MM.1S (cell line): ENCODE data around the gene BEST4.

ENCODE experiments used
- CTCF ChIP-seq: fragments of 300-600 bp; sonication (generic); IDR thresholded peaks from 2 replicates; pipeline ENCODE4 v1.5.1; 2016; ENCODE audit warnings: antibody characterized with exemption, low read length, mixed read lengths
- EZH2 ChIP-seq: fragments of 300-600 bp; sonication (generic); optimal IDR thresholded peaks from 2 replicates; pipeline ENCODE3; 2017; ENCODE audit warnings: low read depth, mild to moderate bottlenecking, antibody characterized with exemption, low read length, mixed read lengths

GRCh38 chr1:44832056-44832705 is 44.2 kb upstream of the BEST4 start:
- TF ChIP-seq EZH2 (no peak), CTCF (no peak)
